Measurements from ENCODE around the gene RASGRP3. TPM values are rescaled to one million over a fixed set of nuclear protein-coding genes. Genes with fewer than 3 reads are reported as not detected.
"Not testable (repeated sequence)": the region's sequence is repeated elsewhere in the genome, so short reads cannot be mapped to it uniquely, and the experiment has no call there.

The RASGRP3 gene, protein sequence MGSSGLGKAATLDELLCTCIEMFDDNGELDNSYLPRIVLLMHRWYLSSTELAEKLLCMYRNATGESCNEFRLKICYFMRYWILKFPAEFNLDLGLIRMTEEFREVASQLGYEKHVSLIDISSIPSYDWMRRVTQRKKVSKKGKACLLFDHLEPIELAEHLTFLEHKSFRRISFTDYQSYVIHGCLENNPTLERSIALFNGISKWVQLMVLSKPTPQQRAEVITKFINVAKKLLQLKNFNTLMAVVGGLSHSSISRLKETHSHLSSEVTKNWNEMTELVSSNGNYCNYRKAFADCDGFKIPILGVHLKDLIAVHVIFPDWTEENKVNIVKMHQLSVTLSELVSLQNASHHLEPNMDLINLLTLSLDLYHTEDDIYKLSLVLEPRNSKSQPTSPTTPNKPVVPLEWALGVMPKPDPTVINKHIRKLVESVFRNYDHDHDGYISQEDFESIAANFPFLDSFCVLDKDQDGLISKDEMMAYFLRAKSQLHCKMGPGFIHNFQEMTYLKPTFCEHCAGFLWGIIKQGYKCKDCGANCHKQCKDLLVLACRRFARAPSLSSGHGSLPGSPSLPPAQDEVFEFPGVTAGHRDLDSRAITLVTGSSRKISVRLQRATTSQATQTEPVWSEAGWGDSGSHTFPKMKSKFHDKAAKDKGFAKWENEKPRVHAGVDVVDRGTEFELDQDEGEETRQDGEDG
- 2.0 and 2.8 TPM in 2 replicates for total RNA-seq (2014; rRNA removed; shearing (Covaris generic))

DNA sequence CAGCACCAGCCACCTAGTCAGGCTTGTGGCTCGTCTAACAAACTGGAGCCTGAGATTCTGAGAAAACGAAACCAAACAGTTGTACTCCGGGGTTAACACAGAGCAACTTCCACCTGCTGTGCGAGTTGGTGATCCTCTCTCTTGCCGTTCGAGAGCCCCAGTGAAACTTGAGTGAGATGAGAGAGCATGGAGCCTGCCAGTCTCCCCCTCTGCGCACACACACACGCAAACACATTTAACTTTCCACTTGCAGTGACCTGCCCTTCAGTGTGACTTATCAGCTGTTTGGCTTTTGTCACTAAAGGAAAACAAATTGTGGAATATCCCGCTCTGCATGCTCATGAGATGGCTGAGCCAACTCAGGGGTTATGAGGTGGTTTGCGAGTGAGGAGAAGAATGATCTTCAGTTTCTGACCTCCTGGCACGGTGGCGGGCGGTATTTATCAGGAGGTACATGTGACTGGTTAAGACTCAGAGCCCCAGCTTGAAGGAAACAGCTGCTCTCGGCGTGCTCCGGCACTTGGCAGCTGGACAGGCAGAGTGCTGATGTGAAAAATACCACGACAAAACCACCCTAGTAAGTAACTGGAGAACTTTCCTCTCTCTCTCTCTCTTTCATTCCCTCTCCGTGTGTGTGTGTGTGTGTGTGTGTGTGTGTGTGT is at the start of gene RASGRP3:
Gene RASGRP3, plus strand, starts transcription at position 519 of the 662 bp plus-strand sequence. CDS start 38,488 bp downstream, outside the sequence.
- Histone ChIP-seq H3K27me3 (no peaks in the 10 kb centered on the region), H3K9me3 (replicated peaks) (no peaks in the 10 kb centered on the region), H3K4me1 (peaks cover 3% of the 10 kb centered on the region; the same call in 1 of the 2 replicates), H3K27ac (peak within 1 kb of the TSS; percentile 78), H3K4me3 (peak within 1 kb of the TSS; percentile 61), H3K36me3 (no peaks in the 10 kb centered on the region)
- peak; percentile 95 to 97 for DNase-seq

DNA sequence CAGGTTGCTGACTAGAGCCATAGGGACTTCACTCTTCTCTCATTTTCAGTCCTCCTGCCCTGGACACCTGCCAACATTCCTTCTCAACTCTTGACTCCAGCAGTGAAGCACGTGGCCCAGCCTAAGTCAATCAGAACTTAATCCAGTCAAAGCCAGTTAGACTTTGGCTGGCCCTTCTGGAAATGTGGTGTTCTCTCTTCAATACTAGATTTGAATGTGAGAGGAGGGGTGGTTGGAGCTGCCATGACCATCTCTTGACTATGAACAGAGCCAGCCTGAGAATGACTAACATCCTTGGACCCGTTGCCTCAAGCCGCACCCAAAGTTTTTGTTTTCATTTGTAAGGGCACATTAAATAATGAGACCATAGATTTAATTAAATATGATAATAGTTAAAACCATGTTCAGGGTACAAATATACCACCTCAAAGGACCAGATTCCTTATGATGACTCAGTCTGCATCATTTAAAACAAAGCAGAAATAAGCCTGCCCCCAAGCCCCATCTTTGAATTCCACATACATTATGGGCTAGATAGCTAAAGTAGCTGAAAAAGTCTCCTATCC is 49.7 kb upstream of the RASGRP3 start:
- Histone ChIP-seq H3K27me3 (no peaks in the 10 kb centered on the region), H3K4me1 (no peaks in the 10 kb centered on the region; the same call in 1 of the 2 replicates), H3K9me3 (replicated peaks) (no peaks in the 10 kb centered on the region), H3K36me3 (no peaks in the 10 kb centered on the region), H3K27ac (no peak overlapping the region), H3K4me3 (no peak overlapping the region)
- peak; percentile 49 to 51 for DNase-seq

DNA sequence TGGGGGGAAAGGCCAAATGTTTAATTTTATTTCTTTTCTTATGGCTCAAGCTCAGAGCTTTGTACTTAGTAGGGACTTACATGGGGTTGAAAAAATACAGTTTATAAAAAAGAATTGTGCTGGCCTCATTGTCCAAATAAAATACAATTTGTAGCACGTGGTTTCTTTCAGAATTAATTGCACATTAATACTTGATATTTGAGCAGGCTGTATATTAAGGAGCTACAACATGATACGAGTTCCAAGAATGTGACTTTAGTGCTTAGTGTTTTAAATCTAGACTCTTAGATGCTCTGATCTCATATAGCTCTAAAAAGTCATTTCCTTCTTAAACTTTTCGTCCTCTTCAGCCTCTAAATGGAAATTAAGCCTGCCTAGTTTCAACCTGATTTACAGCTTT is 46.4 kb upstream of the RASGRP3 start:
- H3K36me3 ChIP-seq: no peaks in the 10 kb centered on the region
- no peaks in the 10 kb centered on the region for H3K4me1 ChIP-seq
- no peaks in the 10 kb centered on the region for H3K9me3 ChIP-seq (replicated peaks)
- DNase-seq: no peak
- H3K27me3 ChIP-seq: no peaks in the 10 kb centered on the region
- no peak overlapping the region for H3K27ac ChIP-seq
- no peak overlapping the region for H3K4me3 ChIP-seq

DNA sequence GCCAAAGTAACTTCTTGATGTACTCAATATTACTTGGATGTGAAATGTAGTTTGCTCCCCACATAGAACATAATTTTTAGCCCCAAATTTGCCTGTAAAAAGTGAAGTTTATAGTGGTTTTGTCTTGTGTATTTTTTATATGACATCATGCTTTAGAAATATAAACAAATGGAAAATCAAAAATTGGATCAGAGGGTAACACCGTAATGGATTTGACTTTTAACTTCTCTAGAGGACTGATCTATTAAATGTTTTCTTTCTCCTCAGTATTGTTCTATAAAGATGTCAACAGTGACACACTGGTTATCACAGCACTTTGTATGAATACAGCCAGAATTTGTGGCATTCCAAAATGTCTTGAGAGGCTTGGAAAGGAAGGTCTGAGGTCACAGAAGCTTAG is 45.6 kb upstream of the RASGRP3 start:
- Histone ChIP-seq H3K4me1 (no peaks in the 10 kb centered on the region), H3K27me3 (no peaks in the 10 kb centered on the region), H3K36me3 (no peaks in the 10 kb centered on the region), H3K4me3 (no peak overlapping the region), H3K27ac (no peak overlapping the region), H3K9me3 (replicated peaks) (no peaks in the 10 kb centered on the region)
- no peak for DNase-seq

DNA sequence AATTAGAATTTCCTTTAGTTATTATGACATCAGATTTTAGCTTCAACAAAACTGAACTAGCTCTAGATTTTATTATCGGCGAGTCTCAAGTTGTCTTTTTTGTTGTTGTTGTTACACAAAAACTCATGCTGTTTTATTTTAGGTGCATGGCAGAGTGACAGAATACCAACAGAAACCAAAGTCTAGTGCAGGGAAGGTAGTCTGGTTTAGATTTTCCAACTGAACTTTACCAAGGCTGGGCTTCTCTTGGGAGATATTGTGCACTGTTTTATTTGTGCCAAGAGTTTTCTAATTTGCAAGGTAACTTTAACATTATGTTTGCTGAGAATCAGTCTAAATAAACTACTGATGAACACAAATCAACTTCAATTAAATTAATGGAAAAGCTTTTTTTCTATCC is 43.6 kb upstream of the RASGRP3 start:
- Histone ChIP-seq H3K4me1 (peaks cover 12% of the 10 kb centered on the region), H3K27ac (no peak overlapping the region)
- DNase-seq: no peak

DNA sequence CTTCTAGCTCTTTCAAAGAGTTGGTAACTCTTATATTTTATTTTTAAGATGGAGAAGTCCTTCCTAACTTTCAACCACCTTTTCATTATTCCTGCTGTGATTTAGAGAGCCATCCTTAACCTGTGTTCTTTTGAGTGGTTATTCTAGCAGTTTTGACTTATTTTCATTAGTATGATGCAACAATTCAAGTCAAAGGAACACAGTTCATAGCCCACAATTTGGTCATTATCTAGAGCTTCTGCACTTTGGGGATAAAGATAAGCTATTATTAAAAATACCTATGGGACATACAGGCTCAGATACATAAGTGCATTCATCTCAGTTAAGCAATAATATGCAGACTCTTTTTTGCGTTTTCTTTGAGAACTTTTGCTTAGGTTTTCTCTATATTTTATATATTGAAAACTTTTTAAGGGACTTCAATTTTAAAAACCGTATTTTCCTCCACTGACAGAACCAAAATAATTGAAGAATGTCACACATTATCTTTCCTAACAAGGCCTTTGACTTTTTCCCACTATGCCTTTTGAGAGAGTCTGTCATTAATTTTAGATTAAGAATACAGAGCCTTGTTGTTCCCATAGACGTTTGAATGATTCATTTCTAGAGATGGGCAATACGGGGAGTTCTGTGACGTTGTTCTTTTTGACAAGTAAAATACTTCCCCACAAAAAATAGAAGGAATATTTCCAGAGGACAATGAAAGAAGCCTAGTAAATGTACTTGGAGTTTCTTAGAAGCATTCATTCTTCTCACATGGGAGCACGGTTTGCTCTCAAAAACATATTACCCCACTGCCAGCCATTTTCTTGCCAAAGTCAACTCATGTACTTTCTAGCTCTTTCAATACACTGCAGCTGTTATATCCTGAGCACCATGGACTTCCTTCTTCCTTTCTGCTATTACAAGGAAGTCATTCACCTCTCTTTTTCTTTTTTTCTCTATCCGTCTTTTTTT is 42.9 kb upstream of the RASGRP3 start:
- Histone ChIP-seq H3K27me3 (no peaks in the 10 kb centered on the region), H3K9me3 (replicated peaks) (no peaks in the 10 kb centered on the region), H3K27ac (no peak overlapping the region), H3K4me1 (peaks cover 12% of the 10 kb centered on the region), H3K4me3 (no peak overlapping the region), H3K36me3 (no peaks in the 10 kb centered on the region)
- no peak for DNase-seq

More for the DNA sequence above, 43.6 kb upstream of the RASGRP3 start:
- no peaks in the 10 kb centered on the region for H3K36me3 ChIP-seq
- H3K9me3 ChIP-seq (replicated peaks): no peaks in the 10 kb centered on the region
- no peaks in the 10 kb centered on the region for H3K27me3 ChIP-seq
- no peak overlapping the region for H3K4me3 ChIP-seq

DNA sequence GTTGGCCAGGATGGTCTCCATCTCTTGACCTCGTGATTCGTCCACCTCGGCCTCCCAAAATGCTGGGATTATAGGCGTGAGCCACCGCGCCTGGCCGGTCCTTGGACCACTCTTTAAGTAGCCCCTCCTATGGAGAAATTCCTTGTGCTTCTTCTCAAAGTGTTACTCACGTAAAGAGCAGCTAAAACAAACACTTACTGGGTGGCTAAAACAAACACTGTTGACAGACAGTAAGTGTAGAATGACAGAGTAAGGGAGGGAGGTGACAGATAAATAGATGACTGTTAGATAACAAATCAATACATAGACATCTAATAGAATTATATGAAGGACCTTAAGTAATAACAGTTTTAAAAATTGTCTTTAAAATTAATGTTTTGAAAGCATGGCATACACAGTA is 40.9 kb upstream of the RASGRP3 start:
- H3K27ac ChIP-seq: no peak overlapping the region
- DNase-seq: no peak
- H3K4me1 ChIP-seq: peaks cover 12% of the 10 kb centered on the region
- no peaks in the 10 kb centered on the region for H3K27me3 ChIP-seq
- no peaks in the 10 kb centered on the region for H3K36me3 ChIP-seq
- H3K9me3 ChIP-seq (replicated peaks): no peaks in the 10 kb centered on the region
- H3K4me3 ChIP-seq: no peak overlapping the region

DNA sequence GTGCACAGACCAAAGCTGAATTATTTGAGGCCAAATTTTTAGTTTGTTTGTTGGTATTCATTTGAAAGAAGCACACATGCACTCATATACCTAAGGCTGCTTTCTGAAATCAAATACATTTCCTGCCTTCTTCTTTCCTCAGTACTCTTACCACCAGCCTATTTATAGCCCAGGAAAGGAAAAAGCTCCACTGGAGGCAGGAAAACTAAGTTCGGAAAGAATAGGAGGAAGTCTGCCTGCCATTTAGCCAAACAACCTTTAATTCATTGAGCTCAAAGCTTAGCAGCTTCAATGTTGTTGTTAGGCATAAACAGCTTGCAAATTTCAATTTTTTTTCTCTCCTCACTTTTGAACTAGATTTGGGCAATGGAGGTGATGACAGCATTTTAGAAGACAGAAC is 40.4 kb upstream of the RASGRP3 start:
- Histone ChIP-seq H3K4me1 (peaks cover 12% of the 10 kb centered on the region), H3K36me3 (no peaks in the 10 kb centered on the region), H3K27ac (no peak overlapping the region), H3K27me3 (no peaks in the 10 kb centered on the region), H3K4me3 (no peak overlapping the region), H3K9me3 (replicated peaks) (no peaks in the 10 kb centered on the region)
- DNase-seq: no peak

DNA sequence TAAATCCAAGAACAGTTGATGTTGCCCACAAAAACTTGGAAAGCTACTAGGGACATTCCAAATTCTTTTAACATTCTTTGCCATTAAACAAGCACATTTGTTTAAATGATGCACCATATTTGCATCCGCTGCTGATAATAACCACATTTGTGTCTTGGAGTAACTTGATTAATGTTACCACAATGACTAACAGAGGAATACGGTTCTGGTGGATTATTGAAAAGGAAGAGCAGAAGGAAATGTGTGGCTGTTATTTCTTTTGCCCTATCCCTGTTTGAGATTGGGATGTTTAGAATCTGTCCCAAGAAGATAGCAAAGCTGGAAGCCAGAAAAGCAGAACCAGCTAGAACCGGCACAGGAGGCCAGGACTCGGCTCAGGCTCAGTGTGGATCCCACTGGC is 39.2 kb upstream of the RASGRP3 start:
- Histone ChIP-seq H3K27ac (peak overlapping the region; percentile 9; the same call in 1 of the 2 replicates), H3K27me3 (no peaks in the 10 kb centered on the region), H3K36me3 (no peaks in the 10 kb centered on the region), H3K4me3 (no peak overlapping the region), H3K9me3 (replicated peaks) (no peaks in the 10 kb centered on the region), H3K4me1 (peaks cover 12% of the 10 kb centered on the region)
- peak in 1 of 2 experiments; percentile 46 for DNase-seq

DNA sequence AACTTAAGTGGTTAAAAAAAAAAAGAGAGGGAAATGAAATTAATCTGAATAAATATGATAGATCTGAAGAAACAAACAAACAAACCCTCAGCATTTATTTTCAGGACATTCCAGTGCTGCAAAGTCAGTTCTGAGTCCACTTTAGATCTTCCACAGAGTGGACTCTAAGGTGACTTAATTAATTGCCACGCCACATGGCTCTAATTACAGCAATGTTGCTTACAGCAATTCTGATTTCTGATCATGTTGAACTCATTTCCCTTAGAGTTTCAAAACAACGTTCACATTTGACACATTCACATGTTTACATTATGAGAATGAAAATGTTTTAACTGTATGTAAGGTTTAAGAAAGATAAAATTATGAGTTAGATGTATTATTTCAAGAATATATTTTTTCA is 38.6 kb upstream of the RASGRP3 start:
- H3K27ac ChIP-seq: peak overlapping the region; percentile 9; the same call in 1 of the 2 replicates
- no peak for DNase-seq

DNA sequence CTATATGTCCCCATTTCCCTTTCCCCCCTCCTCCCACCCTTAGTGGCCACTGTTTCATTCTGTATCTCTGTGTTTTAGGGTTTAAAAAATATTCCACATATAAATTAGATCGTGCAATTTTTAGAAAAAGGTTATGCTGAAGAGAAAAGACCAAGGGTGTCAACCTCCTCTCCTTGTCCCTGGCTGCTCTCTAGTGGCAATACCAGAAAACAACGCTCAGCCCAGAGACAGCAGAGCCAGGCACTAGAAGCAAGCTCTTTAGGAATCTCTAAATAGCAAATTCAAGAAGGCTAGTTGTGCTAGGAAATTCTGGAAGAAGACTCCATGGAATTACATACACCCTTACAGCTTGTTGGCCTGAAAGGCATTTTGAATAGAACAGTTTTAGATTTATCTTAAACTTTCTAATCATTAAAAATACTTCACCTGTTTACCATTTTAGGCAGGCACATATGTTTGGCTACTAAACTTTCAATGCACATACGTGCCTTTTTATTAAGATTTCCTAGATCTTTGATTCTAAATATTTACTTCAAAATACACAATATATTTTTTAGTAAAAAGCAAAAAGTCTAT is 35.1 kb upstream of the RASGRP3 start:
- Histone ChIP-seq H3K27ac (no peak overlapping the region), H3K4me1 (peaks cover 10% of the 10 kb centered on the region), H3K36me3 (no peaks in the 10 kb centered on the region), H3K9me3 (replicated peaks) (no peaks in the 10 kb centered on the region), H3K4me3 (no peak overlapping the region), H3K27me3 (no peaks in the 10 kb centered on the region)
- DNase-seq: peak; percentile 63 to 81

More for the DNA sequence above, 38.6 kb upstream of the RASGRP3 start:
- H3K36me3 ChIP-seq: no peaks in the 10 kb centered on the region
- no peaks in the 10 kb centered on the region for H3K27me3 ChIP-seq
- H3K4me1 ChIP-seq: peaks cover 12% of the 10 kb centered on the region
- H3K9me3 ChIP-seq (replicated peaks): no peaks in the 10 kb centered on the region
- H3K4me3 ChIP-seq: no peak overlapping the region

DNA sequence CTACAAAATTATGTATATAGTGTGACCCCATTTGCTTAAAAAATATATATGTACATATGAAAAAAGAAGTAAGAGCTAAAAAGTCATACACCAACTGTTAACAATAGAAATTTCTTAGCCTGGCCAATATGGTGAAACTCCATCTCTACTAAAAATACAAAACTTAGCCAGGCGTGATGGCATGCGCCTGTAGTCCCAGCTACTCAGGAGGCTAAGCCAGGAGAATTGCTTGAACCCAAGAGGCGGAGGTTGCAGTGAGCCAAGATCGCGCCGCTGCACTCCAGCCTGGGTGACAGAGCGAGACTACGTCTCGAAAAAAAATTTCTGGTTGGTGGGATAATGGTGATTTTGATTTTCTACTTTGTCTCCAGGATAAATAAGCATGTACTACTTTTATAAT is 34.4 kb upstream of the RASGRP3 start:
- not testable (repeated sequence) for H3K4me3 ChIP-seq, H3K36me3 ChIP-seq, H3K27ac ChIP-seq

DNA sequence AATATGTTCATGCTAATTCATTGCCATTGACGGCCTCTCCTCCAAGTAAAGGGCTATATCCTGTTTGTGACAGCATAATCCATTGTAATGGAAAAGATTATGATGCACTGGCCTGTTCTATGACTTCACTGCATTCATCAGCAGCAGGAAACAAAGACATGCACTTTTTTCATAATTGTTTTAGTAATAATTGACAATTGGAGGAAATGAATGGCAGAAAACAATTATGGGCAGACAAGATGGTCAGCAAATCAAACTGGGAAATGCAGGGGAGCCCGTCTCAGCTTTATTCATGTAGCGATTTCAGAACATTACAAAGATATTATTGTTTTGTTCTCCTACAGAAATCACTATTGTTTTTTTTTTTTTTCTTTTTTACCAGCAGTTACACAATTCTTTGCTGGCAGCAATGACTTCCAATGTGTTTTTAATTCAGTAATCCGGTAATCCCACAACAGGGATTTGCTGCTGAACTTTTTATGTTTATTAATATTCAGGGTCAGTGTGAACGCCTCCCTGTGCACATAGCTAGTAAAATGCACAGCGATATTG is 33.8 kb upstream of the RASGRP3 start:
- no peaks in the 10 kb centered on the region for H3K27me3 ChIP-seq
- no peaks in the 10 kb centered on the region for H3K36me3 ChIP-seq
- H3K4me1 ChIP-seq: no peaks in the 10 kb centered on the region; the same call in 1 of the 2 replicates
- H3K9me3 ChIP-seq (replicated peaks): no peaks in the 10 kb centered on the region
- H3K4me3 ChIP-seq: no peak overlapping the region
- no peak overlapping the region for H3K27ac ChIP-seq
- DNase-seq: no peak

More for the DNA sequence above, 34.4 kb upstream of the RASGRP3 start:
- H3K27me3 ChIP-seq; H3K4me1 ChIP-seq; H3K9me3 ChIP-seq (replicated peaks); DNase-seq: not testable (repeated sequence)
